SW 1271 (cell line): ENCODE data around the gene TACO1.

Experiments used
- DNase-seq, 2 experiments: peaks; one replicate each; lab custom pipeline; 2025; lab: John Stamatoyannopoulos, UW

TACO1 gene

GRCh38 chr17:63640038-63640437, 39.3 kb downstream of the TACO1 start:
- no peak for DNase-seq

- DNase-seq = no peak
These were observed 41.2 kb downstream of the TACO1 start for GRCh38 chr17:63641692-63642448.

- no peak for DNase-seq
These were observed 44.2 kb downstream of the TACO1 start for GRCh38 chr17:63644846-63645245.

DNA sequence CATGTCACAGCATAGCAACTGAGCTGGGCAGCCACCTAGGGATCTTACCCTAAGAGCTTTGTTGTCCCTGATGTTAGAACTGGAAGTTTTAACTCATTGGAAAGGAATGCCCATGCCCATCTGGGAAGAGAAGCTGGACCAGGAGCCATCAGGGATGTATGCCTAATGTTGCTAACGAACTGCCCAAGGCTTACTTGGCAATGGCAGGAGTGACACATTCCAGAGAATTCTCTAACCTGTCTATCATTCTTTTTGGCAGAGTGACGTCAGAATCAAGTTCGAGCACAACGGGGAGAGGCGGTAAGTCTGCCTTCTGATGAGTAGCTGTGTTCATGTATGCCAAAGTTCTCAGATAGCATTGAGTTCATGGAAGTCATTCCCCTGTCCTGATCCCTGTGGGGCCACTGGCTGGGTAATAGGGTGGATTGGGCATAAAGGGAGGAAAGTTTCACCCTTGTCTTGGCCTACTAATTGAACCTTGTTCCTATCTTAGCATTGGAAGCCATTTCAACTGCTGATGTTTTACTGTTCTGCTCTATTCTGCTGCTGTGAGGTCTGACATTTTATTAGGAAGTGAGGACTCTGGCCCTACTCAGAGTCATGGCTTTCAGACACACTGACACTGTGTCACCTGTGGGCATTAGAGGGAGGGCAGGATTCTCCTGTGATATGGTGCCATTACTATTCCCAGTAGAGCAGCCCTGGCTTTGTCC, 45.2 kb downstream of the TACO1 start:
- DNase-seq = no peak

- no peak for DNase-seq
These were observed 45.8 kb downstream of the TACO1 start for GRCh38 chr17:63646488-63646806.

- DNase-seq = no peak
These were observed 46.5 kb downstream of the TACO1 start for GRCh38 chr17:63647065-63647725.

- DNase-seq = no peak
These were observed 47.2 kb downstream of the TACO1 start for GRCh38 chr17:63647936-63648335.

DNA sequence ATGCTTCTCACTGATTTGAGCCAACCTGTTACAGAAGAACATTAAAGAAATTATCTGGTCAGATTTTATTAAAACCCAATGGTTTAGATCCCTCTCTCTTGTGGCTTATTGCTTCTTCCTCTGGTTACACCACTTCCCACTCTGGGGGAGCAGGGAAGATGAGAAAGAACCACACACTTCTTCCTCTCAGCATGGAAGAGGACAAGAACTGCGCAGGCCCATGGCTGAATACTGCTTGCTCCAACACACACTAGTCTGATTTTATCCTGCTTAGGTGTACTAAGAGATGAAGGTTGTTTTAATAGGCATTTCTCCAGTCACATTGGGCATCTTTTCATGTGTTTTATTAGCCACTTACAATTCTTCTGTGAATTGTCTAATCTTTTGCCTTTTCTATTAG, 49.1 kb downstream of the TACO1 start:
- DNase-seq = no peak

DNA sequence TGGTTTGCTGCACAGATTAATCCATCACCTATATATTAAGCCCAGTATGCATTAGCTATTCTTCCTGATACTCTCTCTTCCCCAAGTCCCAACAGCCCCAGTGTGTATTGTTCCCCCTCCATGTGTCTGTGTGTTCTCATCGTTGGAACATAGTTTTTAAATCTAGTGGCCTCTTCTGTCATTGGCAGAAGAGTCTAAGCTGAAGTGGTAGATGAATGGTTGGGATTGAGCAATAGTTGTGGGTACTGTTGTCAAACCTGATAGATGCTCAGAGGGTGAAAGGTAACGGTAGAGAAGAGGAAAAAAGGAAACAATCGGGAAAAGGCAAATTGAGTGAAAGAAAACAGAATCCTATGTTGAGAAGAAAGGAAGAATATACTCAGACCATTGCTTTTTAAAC, 51.4 kb downstream of the TACO1 start:
- no peak for DNase-seq

- DNase-seq = no peak
These were observed 52.4 kb downstream of the TACO1 start for GRCh38 chr17:63653050-63653449.

GRCh38 chr17:63657786-63658185, 57.1 kb downstream of the TACO1 start:
- no peak for DNase-seq
